CD14-positive monocyte (primary cell): Measurements from ENCODE around the gene METTL15. TPM values are rescaled to one million over a fixed set of nuclear protein-coding genes. Genes with fewer than 3 reads are reported as not detected.

Experiments
- DNase-seq, 3 donors: peaks; one replicate each; pipeline ENCODE4 v3.0.0-alpha.2; 2011 to 2022
- H2AFZ ChIP-seq: 2 replicates; pipeline ENCODE4 v1.6.0; 2012; ENCODE audit warnings: mild to moderate bottlenecking, low read depth, low read length, inconsistent platforms; ENCODE audit not compliant: insufficient read depth, poor library complexity, severe bottlenecking
- H3K27ac ChIP-seq, 2 donors: 1 replicate in 1 of 2; 2 replicates in 1 of 2; pipeline ENCODE4 v1.5.1; 2012 to 2013; ENCODE audit warnings: low read length in 2 of 2, control low read depth in 1 of 2, inconsistent platforms in 1 of 2, low read depth in 1 of 2, mild to moderate bottlenecking in 1 of 2
- H3K27me3 ChIP-seq, 2 donors: one replicate each; pipeline versions ENCODE4 v1.6.0 to v1.6.1; 2011 to 2013; ENCODE audit warnings: low read length in 2 of 2; ENCODE audit not compliant: control insufficient read depth in 2 of 2, insufficient read depth in 2 of 2
- H3K36me3 ChIP-seq, 2 donors: replicated peaks in 1 of 2; 1 replicate in 1 of 2; 2 replicates in 1 of 2; pipeline versions ENCODE4 v1.5.1 to v1.6.1; 2012 to 2013; ENCODE audit warnings: low read length in 2 of 2, control low read depth in 1 of 2, inconsistent platforms in 1 of 2, mild to moderate bottlenecking in 1 of 2; ENCODE audit not compliant: insufficient read depth in 2 of 2, control insufficient read depth in 1 of 2
- H3K4me1 ChIP-seq, 2 donors: 1 replicate in 1 of 2; 2 replicates in 1 of 2; pipeline versions ENCODE4 v1.5.1 to v1.6.1; 2012 to 2013; ENCODE audit warnings: low read length in 2 of 2, control low read depth in 1 of 2, inconsistent platforms in 1 of 2, mild to moderate bottlenecking in 1 of 2, moderate library complexity in 1 of 2; ENCODE audit not compliant: insufficient read depth in 2 of 2, control insufficient read depth in 1 of 2
- H3K4me2 ChIP-seq: replicated peaks from 2 replicates; pipeline ENCODE3; 2012; ENCODE audit warnings: low read length, moderate library complexity, mild to moderate bottlenecking; ENCODE audit not compliant: poor library complexity, severe bottlenecking; ENCODE audit errors: extremely low read depth
- H3K4me3 ChIP-seq, 3 experiments: fragments of 200-600 bp in 1 of 3; sonication (generic) in 1 of 3; replicated peaks in 1 of 3; 1 replicate in 2 of 3; 2 replicates in 1 of 3; pipeline ENCODE4 v1.5.1; 2011 to 2013; ENCODE audit warnings: low read length in 3 of 3, mild to moderate bottlenecking in 3 of 3, control low read depth in 2 of 3, low read depth in 2 of 3, inconsistent platforms in 1 of 3, moderate library complexity in 1 of 3
- H3K79me2 ChIP-seq: 2 replicates; pipeline ENCODE4 v1.6.0; 2012; ENCODE audit warnings: mild to moderate bottlenecking, control low read depth, inconsistent platforms, low read length, moderate library complexity; ENCODE audit not compliant: insufficient read depth
- H3K9ac ChIP-seq: 2 replicates; pipeline ENCODE4 v1.6.0; 2017; ENCODE audit warnings: low read length, mild to moderate bottlenecking; ENCODE audit not compliant: insufficient read depth, poor library complexity, severe bottlenecking
- H3K9me3 ChIP-seq, 2 donors: replicated peaks in 1 of 2; 1 replicate in 1 of 2; 2 replicates in 1 of 2; pipeline versions ENCODE4 v1.5.1 to v1.6.1; 2012 to 2013; ENCODE audit warnings: low read length in 2 of 2, control low read depth in 1 of 2; ENCODE audit not compliant: control insufficient read depth in 1 of 2, insufficient read depth in 1 of 2
- H4K20me1 ChIP-seq: 2 replicates; pipeline ENCODE4 v1.6.0; 2012; ENCODE audit warnings: mild to moderate bottlenecking, low read length, control low read depth, moderate library complexity; ENCODE audit not compliant: insufficient read depth
- H3K27ac Mint-ChIP-seq, 7 donors: one replicate each; pipeline ENCODE4 v1.8.0; 2020; ENCODE audit warnings: mild to moderate bottlenecking in 7 of 7, mixed read lengths in 7 of 7, moderate library complexity in 6 of 7, inconsistent platforms in 2 of 7
- H3K27me3 Mint-ChIP-seq, 3 donors: one replicate each; pipeline ENCODE4 v1.8.0; 2021 to 2022; ENCODE audit warnings: low read depth in 3 of 3, mild to moderate bottlenecking in 3 of 3, mixed read lengths in 3 of 3, moderate library complexity in 3 of 3, inconsistent platforms in 1 of 3
- H3K36me3 Mint-ChIP-seq, 2 donors: one replicate each; pipeline ENCODE4 v1.8.0; 2020; ENCODE audit warnings: mixed read lengths in 2 of 2, inconsistent platforms in 1 of 2, mild to moderate bottlenecking in 1 of 2
- H3K4me1 Mint-ChIP-seq: one replicate; pipeline ENCODE4 v1.8.0; 2020; ENCODE audit warnings: mild to moderate bottlenecking, mixed read lengths
- H3K4me3 Mint-ChIP-seq, 2 donors: one replicate each; pipeline ENCODE4 v1.8.0; 2020; ENCODE audit warnings: mild to moderate bottlenecking in 2 of 2, mixed read lengths in 2 of 2, moderate library complexity in 1 of 2
- H3K9me3 Mint-ChIP-seq, 7 donors: one replicate each; pipeline ENCODE4 v1.8.0; 2020 to 2022; ENCODE audit warnings: mixed read lengths in 7 of 7, mild to moderate bottlenecking in 6 of 7, moderate library complexity in 6 of 7, inconsistent platforms in 2 of 7
- CTCF ChIP-seq: fragments of 200-600 bp; IDR thresholded peaks from one replicate; pipeline ENCODE4 v1.8.0; 2022; ENCODE audit warnings: antibody characterized with exemption, mild to moderate bottlenecking
- WGBS: methylation state at CpG from one replicate; pipeline ENCODE4 v1.1.5; 2013; ENCODE audit warnings: missing lambda C conversion rate; ENCODE audit not compliant: insufficient coverage; 5-methylcytosine and 5-hydroxymethylcytosine counted together
- intact Hi-C, 2 donors: fragments of 100-400 bp; cut with micrococcal nuclease; formaldehyde crosslinking; loops; one replicate each; pipeline versions ENCODE4 v1.15.0 to v1.15.1; 2023
- polyA plus RNA-seq, 3 donors: library from polyadenylated mRNA; depleted of rRNA in 1 of 3; unstranded in 2 of 3; stranded (reverse) in 1 of 3; fragments of 300-500 nt in 2 of 3; fragments of >200 nt in 1 of 3; fragmentation: Illumina TruSeq in 2 of 3; gene quantifications; 1 replicate in 2 of 3; 2 replicates in 1 of 3; pipeline ENCODE4 v1.2.3, GENCODE V29; 2012 to 2021

METTL15 gene
- polyA plus RNA-seq, 3 donors = 2.3 to 2.9 (median 2.6) TPM

GRCh38 chr11:28274216-28274615 is 166.0 kb downstream of the METTL15 start:
- peaks cover 0 to 8% (median 2%) of the 10 kb centered on the region in 7 donors for H3K9me3 Mint-ChIP-seq
- TF ChIP-seq CTCF = no peak
- H3K36me3 Mint-ChIP-seq = peaks cover 5 to 7% of the 10 kb centered on the region in 2 donors
- Histone ChIP-seq H2AFZ (no peak overlapping the region), H3K79me2 (no peaks in the 10 kb centered on the region), H3K4me3 (no peak overlapping the region), H3K27ac (no peak overlapping the region), H3K4me1 (no peaks in the 10 kb centered on the region), H3K9ac (no peak overlapping the region), H3K9me3 (no peaks in the 10 kb centered on the region), H3K4me2 (no peak overlapping the region), H3K27me3 (no peaks in the 10 kb centered on the region), H4K20me1 (no peaks in the 10 kb centered on the region), H3K36me3 (no peaks in the 10 kb centered on the region)
- H3K27me3 Mint-ChIP-seq = no peaks in the 10 kb centered on the region
- DNase-seq = no peak
- no peak overlapping the region for H3K4me3 Mint-ChIP-seq
- peaks cover 3% of the 10 kb centered on the region for H3K4me1 Mint-ChIP-seq
- intact Hi-C loops = no loop called here
- H3K27ac Mint-ChIP-seq = no peak overlapping the region

- Histone ChIP-seq H3K4me2 (no peak overlapping the region), H3K79me2 (no peaks in the 10 kb centered on the region), H3K27ac (no peak overlapping the region), H4K20me1 (no peaks in the 10 kb centered on the region), H3K27me3 (no peaks in the 10 kb centered on the region), H2AFZ (no peak overlapping the region), H3K4me1 (no peaks in the 10 kb centered on the region), H3K9ac (no peak overlapping the region), H3K4me3 (no peak overlapping the region), H3K9me3 (no peaks in the 10 kb centered on the region), H3K36me3 (no peaks in the 10 kb centered on the region)
- Mint-ChIP-seq H3K36me3 (peaks cover 0 to 7% of the 10 kb centered on the region in 2 donors), H3K27ac (no peak overlapping the region), H3K4me1 (no peaks in the 10 kb centered on the region), H3K27me3 (no peaks in the 10 kb centered on the region), H3K9me3 (peaks cover 0 to 3% (median 0%) of the 10 kb centered on the region in 7 donors), H3K4me3 (no peak overlapping the region)
- no peak for DNase-seq
- TF ChIP-seq CTCF = no peak
- whole genome bisulfite sequencing = no CpG with 5 or more reads among the region's 1 CpG
- intact Hi-C loops = no loop called here
These were observed 176.0 kb downstream of the METTL15 start for GRCh38 chr11:28284196-28284595.
